ENCODE measurements around the gene FNDC11.
"Not testable (repeated sequence)": the region's sequence is repeated elsewhere in the genome, so short reads cannot be mapped to it uniquely, and the experiment has no call there.

FNDC11 gene

DNA sequence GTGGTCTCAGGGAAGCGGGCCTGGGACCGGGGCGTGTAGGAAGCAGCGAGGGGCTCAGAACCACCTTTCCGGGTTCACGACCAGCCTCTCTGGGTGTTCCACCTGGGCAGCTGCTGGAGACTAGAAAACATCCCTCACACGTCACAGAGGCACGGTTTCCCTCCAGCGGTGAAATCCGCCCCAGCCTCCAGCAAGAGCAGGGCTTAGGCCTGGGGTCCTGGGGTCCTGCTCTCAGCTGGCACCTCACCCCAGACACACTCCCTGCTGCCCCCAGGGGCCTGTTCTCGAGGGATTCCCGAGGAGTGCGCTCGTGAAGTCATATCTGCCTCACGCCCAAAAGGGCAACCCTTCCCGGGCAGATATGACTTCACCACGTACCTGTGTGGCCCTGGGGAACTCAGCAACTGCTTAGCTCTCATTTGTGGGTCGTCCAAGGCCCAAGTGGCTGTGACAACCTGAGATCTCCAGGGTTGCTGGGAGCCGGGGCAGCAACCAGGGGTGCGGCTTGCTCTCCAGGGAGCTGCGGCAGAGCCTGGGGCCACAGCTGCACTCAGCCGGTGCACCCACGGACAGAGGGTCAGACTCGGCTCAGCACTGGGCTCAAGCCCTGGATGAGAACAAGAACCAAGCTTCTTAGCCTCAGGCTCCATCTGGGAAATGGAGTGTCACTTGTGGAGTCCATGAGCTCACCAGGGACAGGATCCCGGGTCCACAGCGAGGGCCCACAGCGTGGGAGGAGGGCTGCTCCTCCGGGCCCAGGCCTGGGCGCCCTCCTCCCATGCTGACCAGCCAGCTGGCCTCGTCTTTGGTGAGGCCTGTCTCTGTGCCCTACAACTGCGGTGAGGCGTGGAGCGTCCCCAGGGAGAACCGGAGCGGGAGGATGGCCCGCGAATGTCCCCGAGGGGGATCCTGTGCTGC is 661 bp downstream of the FNDC11 start:
- DNase-seq = no peak

- DNase-seq = no peak
Observed at GRCh38 chr20:63555661-63556381, 1.9 kb downstream of the FNDC11 start.

- no peak for DNase-seq
Observed at GRCh38 chr20:63556873-63557478, 3.0 kb downstream of the FNDC11 start.

DNA sequence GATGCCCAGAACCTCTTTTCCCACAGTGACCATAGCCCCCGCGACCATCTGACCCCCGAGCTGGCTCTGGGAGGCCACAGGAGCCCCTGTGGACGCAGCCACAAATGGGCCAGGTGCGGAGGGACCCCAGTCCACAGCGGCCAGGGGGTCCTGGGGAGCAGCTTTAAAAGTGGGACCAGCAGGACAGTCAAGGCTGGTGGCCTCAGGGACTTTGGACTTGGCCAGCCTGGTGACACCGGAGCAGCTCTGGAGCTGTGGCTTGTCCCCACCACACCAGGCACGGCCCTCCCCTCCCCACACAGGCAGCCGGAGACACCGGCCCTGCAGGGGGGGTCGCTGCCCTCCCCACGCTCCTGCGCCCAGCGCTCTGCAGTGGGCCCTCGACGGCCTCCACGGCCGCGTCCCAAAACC is 3.5 kb downstream of the FNDC11 start:
- no peak for DNase-seq

- no peak for DNase-seq
Observed at GRCh38 chr20:63558804-63559484, 5.0 kb downstream of the FNDC11 start.

DNA sequence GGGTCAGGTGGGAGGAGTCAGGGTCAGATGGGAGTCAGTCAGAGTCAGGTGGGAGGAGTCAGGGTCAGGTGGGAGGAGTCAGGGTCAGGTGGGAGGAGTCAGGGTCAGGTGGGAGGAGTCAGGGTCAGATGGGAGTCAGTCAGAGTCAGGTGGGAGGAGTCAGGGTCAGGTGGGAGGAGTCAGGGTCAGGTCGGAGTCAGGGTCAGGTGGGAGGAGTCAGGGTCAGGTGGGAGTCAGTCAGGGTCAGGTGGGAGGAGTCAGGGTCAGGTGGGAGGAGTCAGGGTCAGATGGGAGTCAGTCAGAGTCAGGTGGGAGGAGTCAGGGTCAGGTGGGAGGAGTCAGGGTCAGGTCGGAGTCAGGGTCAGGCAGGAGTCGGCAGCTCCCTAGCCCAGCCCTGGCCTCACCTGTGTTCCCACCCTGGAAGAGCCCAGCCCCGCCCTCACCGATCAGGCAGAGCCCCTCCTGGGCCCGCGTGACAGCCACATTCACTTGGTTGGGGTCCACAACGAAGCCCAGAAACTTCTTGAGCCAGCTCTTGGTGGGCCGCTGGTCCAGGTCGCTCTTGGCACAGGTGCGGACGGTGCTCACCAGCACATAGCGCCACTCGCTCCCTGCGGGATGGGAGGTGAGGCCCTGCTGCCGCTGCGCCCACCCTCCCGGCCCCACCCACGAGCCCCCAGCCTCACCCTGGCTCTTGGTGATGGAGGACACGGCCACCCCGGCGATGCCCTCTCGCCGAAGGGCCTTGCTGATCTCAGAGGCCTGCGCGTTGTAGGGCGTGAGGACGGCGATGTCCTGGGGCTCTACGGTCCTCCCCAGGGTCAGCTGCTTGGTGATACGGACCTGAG is 5.8 kb downstream of the FNDC11 start:
- not testable (repeated sequence) for DNase-seq

DNA sequence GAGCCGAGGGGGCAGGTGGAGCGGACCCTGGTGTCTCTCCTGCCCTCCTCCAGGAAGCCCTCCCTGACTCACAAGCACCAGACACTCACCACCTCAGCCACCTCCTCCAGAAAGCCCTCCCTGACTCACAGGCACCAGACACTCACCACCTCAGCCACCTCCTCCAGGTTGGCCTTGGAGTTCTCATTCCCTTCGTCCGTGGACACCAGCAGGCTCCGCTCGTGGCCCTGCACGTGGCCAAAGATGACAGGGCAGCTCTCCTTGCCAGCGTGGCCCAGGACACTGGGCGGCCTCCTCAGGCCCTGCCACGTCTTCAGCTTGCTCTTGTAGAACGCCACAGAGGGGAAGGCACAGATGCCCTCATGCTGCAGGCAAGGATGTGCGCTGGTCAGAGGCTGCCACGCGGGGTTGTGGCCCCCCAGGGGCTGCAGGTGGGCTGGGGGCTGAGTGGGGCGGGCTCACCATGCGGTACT is 6.4 kb downstream of the FNDC11 start:
- no peak for DNase-seq

DNA sequence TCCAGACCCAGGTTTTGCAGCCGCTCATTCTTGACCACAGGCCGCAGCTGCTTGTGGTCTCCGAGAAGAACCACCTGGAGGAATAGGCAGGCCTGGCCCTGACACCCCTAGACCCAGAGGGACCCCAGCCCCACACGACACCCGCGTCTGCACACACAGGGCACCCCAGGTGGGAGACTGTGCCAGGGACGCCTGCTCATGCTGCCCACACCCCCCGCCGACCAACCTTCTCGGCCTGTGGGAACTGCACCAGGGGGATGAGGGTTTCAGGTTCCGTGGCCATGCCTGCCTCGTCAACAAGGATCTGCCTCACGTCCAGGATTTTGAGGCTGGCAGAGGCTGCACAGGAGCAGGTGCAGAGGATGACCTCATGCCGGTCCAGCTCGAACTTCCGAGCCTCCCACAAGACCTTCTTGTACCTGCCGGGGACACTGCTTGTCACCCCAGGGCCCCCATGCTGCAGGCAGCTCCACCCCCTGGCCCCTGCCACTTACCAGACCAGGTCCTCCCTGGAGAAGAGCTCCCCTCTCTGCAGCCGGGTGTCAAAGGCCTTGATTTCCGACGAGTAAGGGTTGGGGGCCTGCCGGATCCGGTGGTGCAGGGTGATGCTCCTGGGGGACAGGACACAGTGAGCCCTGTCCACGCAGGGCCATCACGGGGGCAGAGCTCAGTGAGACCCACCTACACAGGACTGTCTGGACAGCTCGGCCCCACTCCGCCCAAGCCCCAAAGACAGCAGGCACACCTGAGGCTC is 7.1 kb downstream of the FNDC11 start:
- no peak for DNase-seq

DNA sequence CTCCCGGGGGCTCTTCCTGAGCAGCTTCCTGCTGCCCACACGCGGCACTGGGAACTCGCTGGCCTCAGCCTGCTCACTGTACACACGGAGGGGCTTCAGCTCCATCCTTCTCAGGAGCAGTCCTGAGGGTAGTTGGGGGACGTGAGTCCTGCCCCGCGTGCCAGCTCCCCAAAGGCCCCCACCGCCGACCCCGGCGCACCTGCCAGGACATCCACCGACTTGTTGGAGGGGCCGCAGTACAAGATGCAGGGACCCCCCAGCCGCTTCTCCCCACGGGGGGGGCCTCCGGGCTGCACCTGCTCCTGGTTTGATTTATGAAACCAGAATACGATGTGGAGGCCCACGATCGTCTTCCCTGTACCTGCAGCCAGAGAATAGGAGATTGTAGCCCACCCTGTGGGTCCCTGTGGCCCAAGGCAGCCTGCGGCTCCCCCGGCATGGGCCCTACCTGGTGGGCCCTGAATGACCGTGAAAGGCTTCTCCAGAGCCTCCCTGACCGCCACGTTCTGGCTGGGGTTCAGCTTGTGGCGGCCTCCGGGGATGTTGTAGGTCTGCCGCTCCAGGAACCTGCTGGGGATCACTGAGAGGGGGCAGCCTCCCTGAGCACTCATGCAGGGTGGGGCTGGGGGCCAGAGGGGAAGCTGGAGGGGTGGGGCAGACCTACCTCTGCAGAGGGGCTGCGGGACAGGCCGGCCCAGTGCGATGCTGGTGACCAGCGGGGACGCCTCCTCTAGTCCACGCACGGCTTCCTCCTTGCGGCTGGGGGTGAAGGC is 7.9 kb downstream of the FNDC11 start:
- DNase-seq = no peak

DNA sequence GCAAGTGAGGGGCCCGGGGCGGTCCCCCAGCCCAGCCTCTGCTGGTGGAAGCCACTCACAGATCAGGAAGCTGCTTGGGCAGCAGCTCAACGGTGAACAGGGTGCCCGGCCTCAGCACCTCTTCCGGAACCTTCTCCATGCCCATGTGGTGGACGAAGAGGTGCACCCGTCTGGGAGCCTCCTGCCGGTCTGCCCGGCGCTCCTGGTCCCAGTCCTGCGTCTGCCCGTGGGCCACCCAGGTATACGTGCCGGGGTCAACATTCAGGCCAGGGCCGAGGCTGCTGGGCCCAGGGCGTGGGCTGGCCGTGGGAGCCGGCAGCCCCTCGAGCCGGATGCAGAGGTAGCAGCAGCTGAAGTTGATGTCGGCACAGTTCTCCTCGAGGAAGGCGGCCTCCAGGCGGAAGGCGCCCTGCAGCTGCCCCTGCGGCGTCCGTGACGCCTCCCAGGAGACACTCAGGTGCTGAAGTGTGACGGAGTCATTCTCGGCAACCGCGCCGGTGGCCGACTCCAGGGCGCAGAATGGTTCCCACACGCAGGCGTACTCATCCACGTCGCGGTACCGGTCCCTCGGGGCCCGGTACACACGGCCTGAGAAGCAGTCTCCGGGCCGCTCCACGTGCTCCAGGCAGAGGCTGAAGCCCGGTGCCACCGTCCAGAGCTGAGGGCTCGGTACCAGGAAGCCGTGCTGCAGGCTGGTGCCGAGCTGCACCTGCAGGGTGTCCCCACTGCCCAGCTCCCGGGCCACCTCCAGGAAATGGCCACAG is 8.7 kb downstream of the FNDC11 start:
- DNase-seq = no peak

- DNase-seq = no peak
Observed at GRCh38 chr20:63563225-63563935, 9.4 kb downstream of the FNDC11 start.

GRCh38 chr20:63564036-63564810 is 10.3 kb downstream of the FNDC11 start:
- no peak for DNase-seq

DNA sequence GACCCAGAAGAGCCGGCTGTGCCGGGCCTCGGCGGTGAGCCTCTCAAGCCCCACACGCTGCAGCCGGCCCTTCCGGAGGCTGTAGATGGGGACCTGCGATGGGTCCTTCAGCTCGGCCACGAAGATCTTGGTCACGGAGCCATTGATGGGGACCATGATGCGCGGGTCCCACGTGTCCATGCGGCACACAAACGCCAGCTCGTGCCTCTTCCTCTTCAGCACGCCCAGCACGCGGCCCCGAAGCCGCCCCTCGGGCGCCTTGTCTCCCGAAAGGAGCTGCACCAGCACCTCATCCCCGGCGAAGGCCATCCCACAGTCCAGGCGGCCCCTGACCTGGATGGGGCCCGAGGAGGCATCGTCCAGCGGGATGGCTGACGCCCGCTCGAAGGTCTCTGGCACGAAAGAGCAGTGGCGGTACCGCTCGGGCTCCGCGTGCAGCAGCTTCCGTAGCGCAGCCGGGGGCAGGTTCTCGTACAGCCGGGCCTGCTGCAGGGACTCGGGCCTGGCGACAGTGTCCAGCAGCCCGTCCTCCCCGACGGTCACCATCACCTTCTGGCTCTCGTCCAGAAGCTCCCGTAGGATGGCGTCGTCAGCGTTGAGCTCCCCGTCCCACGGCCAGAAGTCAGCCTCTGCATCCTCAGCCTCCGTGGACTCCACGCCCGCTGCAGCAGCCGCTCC is 11.2 kb downstream of the FNDC11 start:
- DNase-seq = no peak

GRCh38 chr20:63565699-63566335 is 11.9 kb downstream of the FNDC11 start:
- no peak for DNase-seq

DNA sequence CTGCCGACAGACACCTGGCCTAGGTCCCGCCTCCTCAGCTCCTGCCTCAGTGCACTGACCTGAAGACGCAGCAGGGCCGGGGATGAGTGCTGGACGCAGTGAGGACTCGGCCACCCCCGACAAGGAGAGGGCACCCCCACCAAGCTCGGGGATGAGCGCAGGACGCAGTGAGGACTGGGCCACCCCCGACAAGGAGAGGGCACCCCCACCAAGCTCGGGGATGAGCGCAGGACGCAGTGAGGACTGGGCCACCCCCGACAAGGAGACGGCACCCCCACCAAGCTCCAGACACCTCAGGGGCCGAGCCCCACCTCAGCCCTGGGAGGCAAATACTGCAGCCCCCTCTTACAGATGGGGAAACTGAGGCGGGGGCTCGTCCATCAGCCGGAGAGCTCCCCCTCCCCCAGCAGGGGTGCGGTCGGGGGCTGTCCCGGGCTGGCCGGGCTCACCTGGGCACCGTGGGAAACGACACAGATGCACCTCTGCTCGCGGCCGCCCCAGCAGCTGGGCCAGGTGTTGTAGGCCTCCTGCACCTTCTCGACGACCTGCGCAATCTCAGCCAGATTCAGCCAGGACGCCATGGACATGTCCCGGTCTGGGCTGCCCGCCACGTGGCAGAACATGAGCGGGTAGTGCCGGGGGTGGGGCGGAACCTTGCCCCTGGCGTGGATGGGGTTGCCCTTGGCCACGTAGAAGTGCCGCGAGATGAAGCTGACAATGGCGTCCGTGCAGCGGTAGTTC is 12.6 kb downstream of the FNDC11 start:
- DNase-seq = no peak

- no peak for DNase-seq
Observed at GRCh38 chr20:63567136-63567385, 13.1 kb downstream of the FNDC11 start.

Measured in right forelimb (tissue), 1 donor.